CD4-positive, CD25-positive, alpha-beta regulatory T cell (primary cell): ENCODE results near the gene TCTN1. TPM values are rescaled to one million over a fixed set of nuclear protein-coding genes. Genes with fewer than 3 reads are reported as not detected.
"Not testable (repeated sequence)": the region's sequence is repeated elsewhere in the genome, so short reads cannot be mapped to it uniquely, and the experiment has no call there.

Experiments
- ATAC-seq, 2 donors: fragments of 150-1000 bp; cut with Tn5 transposase; one replicate each; pipeline ENCODE4 v1.10.0; 2021; ENCODE audit warnings: low read depth in 2 of 2, moderate number of reproducible peaks in 2 of 2, moderate library complexity in 1 of 2
- DNase-seq, 3 donors: peaks; one replicate each; pipeline versions ENCODE4 v3.0.0 to v3.0.0-alpha.2; 2012 to 2022; ENCODE audit warnings: mixed read lengths in 1 of 3
- H3K27ac ChIP-seq: one replicate; pipeline ENCODE4 v1.7.0; 2013; ENCODE audit warnings: mild to moderate bottlenecking, low read length; ENCODE audit not compliant: insufficient read depth, poor library complexity, severe bottlenecking
- H3K27me3 ChIP-seq: one replicate; pipeline ENCODE4 v1.7.0; 2013; ENCODE audit warnings: low read length; ENCODE audit not compliant: control insufficient read depth, insufficient read depth
- H3K36me3 ChIP-seq: one replicate; pipeline ENCODE4 v1.7.0; 2013; ENCODE audit warnings: mild to moderate bottlenecking, low read length, moderate library complexity; ENCODE audit not compliant: control insufficient read depth, insufficient read depth
- H3K4me1 ChIP-seq: 2 replicates; pipeline ENCODE4 v1.7.0; 2013; ENCODE audit warnings: mild to moderate bottlenecking, low read length; ENCODE audit not compliant: insufficient read depth, control insufficient read depth, poor library complexity, severe bottlenecking
- H3K4me3 ChIP-seq: one replicate; pipeline ENCODE4 v1.7.0; 2013; ENCODE audit warnings: low read depth, mild to moderate bottlenecking, low read length, moderate library complexity
- H3K9me3 ChIP-seq, 2 experiments: 1 replicate in 1 of 2; 2 replicates in 1 of 2; pipeline ENCODE4 v1.7.0; 2013; ENCODE audit warnings: low read length in 2 of 2, mild to moderate bottlenecking in 1 of 2, moderate library complexity in 1 of 2; ENCODE audit not compliant: control insufficient read depth in 2 of 2
- H3K27ac Mint-ChIP-seq, 3 donors: one replicate each; pipeline ENCODE4 v1.8.0; 2020 to 2022; ENCODE audit warnings: mild to moderate bottlenecking in 3 of 3, mixed read lengths in 3 of 3, moderate library complexity in 2 of 3
- H3K27me3 Mint-ChIP-seq: one replicate; pipeline ENCODE4 v1.8.0; 2022; ENCODE audit warnings: mild to moderate bottlenecking, mixed read lengths
- H3K36me3 Mint-ChIP-seq: one replicate; pipeline ENCODE4 v1.8.0; 2020; ENCODE audit warnings: mixed read lengths
- H3K4me1 Mint-ChIP-seq, 4 donors: one replicate each; pipeline ENCODE4 v1.8.0; 2020 to 2022; ENCODE audit warnings: mixed read lengths in 4 of 4, mild to moderate bottlenecking in 1 of 4
- H3K4me3 Mint-ChIP-seq, 4 donors: one replicate each; pipeline ENCODE4 v1.8.0; 2020 to 2022; ENCODE audit warnings: mild to moderate bottlenecking in 4 of 4, mixed read lengths in 4 of 4, moderate library complexity in 3 of 4
- H3K9me3 Mint-ChIP-seq, 7 donors: one replicate each; pipeline ENCODE4 v1.8.0; 2020 to 2022; ENCODE audit warnings: mixed read lengths in 7 of 7, mild to moderate bottlenecking in 3 of 7, moderate library complexity in 2 of 7
- polyA plus RNA-seq, 4 donors: library from polyadenylated mRNA; unstranded; fragments of 300-500 nt; fragmentation: Illumina TruSeq; gene quantifications; one replicate each; pipeline ENCODE4 v1.2.3, GENCODE V29; 2021
- total RNA-seq: library from RNA; stranded (reverse); gene quantifications from one replicate; pipeline ENCODE4 v1.2.3, GENCODE V29; 2022

TCTN1 gene
- total and polyA plus RNA-seq, 5 donors from 2014 or later: 1.6 to 5.8 (median 3.5) TPM

- H3K27me3 ChIP-seq: no peaks in the 10 kb centered on the region
- H3K27ac Mint-ChIP-seq: no peak overlapping the region
- no peak overlapping the region for H3K4me3 Mint-ChIP-seq
- H3K4me1 Mint-ChIP-seq: peaks cover 13 to 58% (median 42%) of the 10 kb centered on the region in 4 donors
- H3K27ac ChIP-seq: no peak overlapping the region
- no peaks in the 10 kb centered on the region for H3K27me3 Mint-ChIP-seq
- H3K4me1 ChIP-seq: peaks cover 40% of the 10 kb centered on the region
- peaks cover 12% of the 10 kb centered on the region for H3K36me3 Mint-ChIP-seq
- no peak overlapping the region for H3K4me3 ChIP-seq
- peaks cover 10% of the 10 kb centered on the region for H3K36me3 ChIP-seq
- peaks cover 15 to 24% of the 10 kb centered on the region in 2 experiments for H3K9me3 ChIP-seq
- no peak for ATAC-seq
- no peak for DNase-seq
- peaks cover 0 to 20% (median 9%) of the 10 kb centered on the region in 7 donors for H3K9me3 Mint-ChIP-seq
Observed at GRCh38 chr12:110574044-110574443, 39.9 kb upstream of the TCTN1 start.

- H3K4me3 Mint-ChIP-seq: peak overlapping the region in 1 of 4 donors; percentile 15
- Histone ChIP-seq H3K9me3 (peaks cover 11 to 19% of the 10 kb centered on the region in 2 experiments), H3K4me3 (peak overlapping the region; percentile 14), H3K4me1 (peaks cover 46% of the 10 kb centered on the region)
- H3K36me3 ChIP-seq, ATAC-seq, H3K27me3 Mint-ChIP-seq, H3K36me3 Mint-ChIP-seq, DNase-seq, H3K27ac ChIP-seq, H3K27me3 ChIP-seq: not testable (repeated sequence)
- H3K9me3 Mint-ChIP-seq: peaks cover 0 to 16% (median 7%) of the 10 kb centered on the region in 7 donors
- H3K4me1 Mint-ChIP-seq: peaks cover 10 to 64% (median 46%) of the 10 kb centered on the region in 4 donors
- H3K27ac Mint-ChIP-seq: peak overlapping the region in 1 of 3 donors; percentile 32
Observed at GRCh38 chr12:110574717-110575230, 39.2 kb upstream of the TCTN1 start.

DNA sequence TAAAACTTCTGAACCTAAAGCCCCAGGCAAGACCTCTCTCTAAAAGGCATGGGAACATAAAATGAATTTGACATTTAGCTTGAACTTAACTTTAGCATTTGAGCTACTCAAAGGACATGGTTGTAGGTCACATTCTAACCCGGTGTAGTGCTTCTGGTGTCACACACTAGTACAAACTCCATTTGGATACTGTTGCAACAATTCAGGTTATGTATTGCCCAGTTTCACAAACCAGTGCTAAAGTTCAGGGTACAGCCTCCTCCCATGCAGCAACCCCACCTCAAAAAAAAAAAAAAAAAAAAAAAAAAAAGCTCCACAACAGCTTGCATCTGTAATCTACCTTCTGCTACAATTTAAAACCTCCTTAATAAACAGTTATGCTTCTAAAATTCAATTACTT lies 38.6 kb upstream of the TCTN1 start:
- peaks cover 6% of the 10 kb centered on the region for H3K36me3 ChIP-seq
- H3K4me1 Mint-ChIP-seq: peaks cover 9 to 69% (median 46%) of the 10 kb centered on the region in 4 donors
- no peaks in the 10 kb centered on the region for H3K27me3 ChIP-seq
- peaks cover 10 to 18% of the 10 kb centered on the region in 2 experiments for H3K9me3 ChIP-seq
- no peaks in the 10 kb centered on the region for H3K27me3 Mint-ChIP-seq
- H3K4me1 ChIP-seq: peaks cover 51% of the 10 kb centered on the region
- H3K27ac Mint-ChIP-seq: peak overlapping the region in 1 of 3 donors; percentile 32
- H3K27ac ChIP-seq: no peak overlapping the region
- ATAC-seq (no peak), DNase-seq (no peak)
- peak overlapping the region; percentile 14 for H3K4me3 ChIP-seq
- H3K36me3 Mint-ChIP-seq: peaks cover 9% of the 10 kb centered on the region
- H3K9me3 Mint-ChIP-seq: peaks cover 0 to 15% (median 6%) of the 10 kb centered on the region in 7 donors
- peak overlapping the region in 1 of 4 donors; percentile 24 for H3K4me3 Mint-ChIP-seq

- Mint-ChIP-seq H3K27me3 (no peaks in the 10 kb centered on the region), H3K4me3 (peak overlapping the region in 3 of 4 donors; percentile 0 to 65 (median 30)), H3K4me1 (peaks cover 12 to 81% (median 54%) of the 10 kb centered on the region in 4 donors), H3K27ac (peak overlapping the region in 2 of 3 donors; percentile 1 to 6), H3K9me3 (peaks cover 0 to 10% (median 3%) of the 10 kb centered on the region in 7 donors), H3K36me3 (peaks cover 9% of the 10 kb centered on the region)
- peaks cover 63% of the 10 kb centered on the region for H3K4me1 ChIP-seq
- peaks cover 7 to 14% of the 10 kb centered on the region in 2 experiments for H3K9me3 ChIP-seq
- no peak for DNase-seq
- H3K36me3 ChIP-seq: peaks cover 3% of the 10 kb centered on the region
- H3K27ac ChIP-seq: peak overlapping the region; percentile 5
- peak overlapping the region; percentile 8 for H3K4me3 ChIP-seq
- no peaks in the 10 kb centered on the region for H3K27me3 ChIP-seq
- ATAC-seq: no peak
Observed at GRCh38 chr12:110576504-110576903, 37.4 kb upstream of the TCTN1 start.

GRCh38 chr12:110577864-110578693 lies 35.9 kb upstream of the TCTN1 start:
- DNase-seq: peak in 2 of 3 donors; percentile 36 to 82
- peak; percentile 54 to 57 for ATAC-seq
- no peaks in the 10 kb centered on the region for H3K36me3 Mint-ChIP-seq
- Histone ChIP-seq H3K4me1 (peaks cover 71% of the 10 kb centered on the region), H3K9me3 (peaks cover 0 to 1% of the 10 kb centered on the region in 2 experiments), H3K27ac (peak overlapping the region; percentile 86), H3K27me3 (no peaks in the 10 kb centered on the region), H3K4me3 (peak overlapping the region; percentile 79), H3K36me3 (no peaks in the 10 kb centered on the region)
- H3K4me3 Mint-ChIP-seq: peak overlapping the region; percentile 80 to 95 (median 94)
- no peaks in the 10 kb centered on the region for H3K27me3 Mint-ChIP-seq
- H3K9me3 Mint-ChIP-seq: peaks cover 0 to under 1% (median 0%) of the 10 kb centered on the region in 7 donors
- peak overlapping the region; percentile 93 to 98 (median 97) for H3K27ac Mint-ChIP-seq
- peaks cover 16 to 84% (median 58%) of the 10 kb centered on the region in 4 donors for H3K4me1 Mint-ChIP-seq

- H3K4me1 Mint-ChIP-seq: peaks cover 19 to 85% (median 62%) of the 10 kb centered on the region in 4 donors
- Histone ChIP-seq H3K9me3 (no peaks in the 10 kb centered on the region), H3K4me1 (peaks cover 77% of the 10 kb centered on the region), H3K27ac (peak overlapping the region; percentile 86), H3K36me3 (no peaks in the 10 kb centered on the region), H3K4me3 (peak overlapping the region; percentile 79), H3K27me3 (no peaks in the 10 kb centered on the region)
- peak in 1 of 3 donors; percentile 16 for DNase-seq
- H3K27me3 Mint-ChIP-seq: no peaks in the 10 kb centered on the region
- ATAC-seq: peak in 1 of 2 donors; percentile 12
- peak overlapping the region; percentile 93 to 98 (median 97) for H3K27ac Mint-ChIP-seq
- no peaks in the 10 kb centered on the region for H3K36me3 Mint-ChIP-seq
- H3K4me3 Mint-ChIP-seq: peak overlapping the region; percentile 80 to 95 (median 94)
- H3K9me3 Mint-ChIP-seq: no peaks in the 10 kb centered on the region
Observed at GRCh38 chr12:110578694-110579534, 35.0 kb upstream of the TCTN1 start.
